Ascending aorta (tissue), 2 donors: ENCODE data around the gene CBLC. TPM values are rescaled to one million over a fixed set of nuclear protein-coding genes. Genes with fewer than 3 reads are reported as not detected.
"Not testable (repeated sequence)": the region's sequence is repeated elsewhere in the genome, so short reads cannot be mapped to it uniquely, and the experiment has no call there.

Source experiments
- DNase-seq, 2 donors: peaks; one replicate each; pipeline ENCODE4 v3.0.0-alpha.2; 2019; ENCODE audit warnings: low spot score in 2 of 2
- H3K27ac ChIP-seq, 2 donors: fragments of 200-600 bp; sonication (generic); one replicate each; pipeline ENCODE4 v1.5.1; 2016 to 2017; ENCODE audit warnings: mild to moderate bottlenecking in 1 of 2
- H3K27me3 ChIP-seq: fragments of 200-600 bp; sonication (generic); one replicate; pipeline ENCODE4 v1.5.1; 2017
- H3K36me3 ChIP-seq, 2 donors: fragments of 200-600 bp; sonication (generic); one replicate each; pipeline ENCODE4 v1.5.1; 2016
- H3K4me1 ChIP-seq, 2 donors: fragments of 200-600 bp; sonication (generic); one replicate each; pipeline ENCODE4 v1.5.1; 2016 to 2017; ENCODE audit warnings: mild to moderate bottlenecking in 1 of 2
- H3K4me3 ChIP-seq, 2 donors: fragments of 200-600 bp; sonication (generic); one replicate each; pipeline ENCODE4 v1.5.1; 2016 to 2017; ENCODE audit warnings: mild to moderate bottlenecking in 1 of 2
- H3K9me3 ChIP-seq, 2 donors: fragments of 200-600 bp; sonication (generic); one replicate each; pipeline ENCODE4 v1.5.1; 2016
- CTCF ChIP-seq, 3 experiments: fragments of 200-600 bp in 2 of 3; fragments of 450-650 bp in 1 of 3; sonication (generic) in 2 of 3; IDR thresholded peaks; one replicate each; pipeline ENCODE4 v1.5.1; 2016 to 2019; ENCODE audit warnings: antibody characterized with exemption in 3 of 3, mild to moderate bottlenecking in 1 of 3, moderate library complexity in 1 of 3
- intact Hi-C: fragments of 100-400 bp; cut with DNase I; formaldehyde crosslinking; loops from one replicate; pipeline ENCODE4 v1.15.1; 2023
- total RNA-seq: library from RNA; depleted of rRNA; stranded (reverse); fragments of >200 nt; gene quantifications from one replicate; pipeline ENCODE4 v1.1.0, GENCODE V29; 2016

The CBLC gene
- total RNA-seq, 1 donor from 2014 or later = not detected

- no peak for DNase-seq
- no peaks in the 10 kb centered on the region for H3K9me3 ChIP-seq
- intact Hi-C loops = no loop called here
- H3K27ac ChIP-seq = no peak overlapping the region
- H3K27me3 ChIP-seq = no peaks in the 10 kb centered on the region
- H3K4me1 ChIP-seq = peaks cover 2 to 4% of the 10 kb centered on the region in 2 donors
- TF ChIP-seq CTCF (IDR thresholded peaks at IDR 0.05) = no peak
- H3K4me3 ChIP-seq = no peak overlapping the region
- H3K36me3 ChIP-seq = no peaks in the 10 kb centered on the region
Observed at GRCh38 chr19:44772959-44773358, 4.7 kb upstream of the CBLC start.

GRCh38 chr19:44775676-44776240 is 1.9 kb upstream of the CBLC start:
- Histone ChIP-seq H3K27me3 (no peaks in the 10 kb centered on the region), H3K36me3 (no peaks in the 10 kb centered on the region), H3K27ac (no peak overlapping the region), H3K4me3 (no peak overlapping the region), H3K4me1 (peaks cover 0 to 5% of the 10 kb centered on the region in 2 donors), H3K9me3 (no peaks in the 10 kb centered on the region)
- intact Hi-C loops = no loop called here
- no peak for TF ChIP-seq CTCF (IDR thresholded peaks at IDR 0.05)
- DNase-seq = no peak

GRCh38 chr19:44776402-44777096 is 1.1 kb upstream of the CBLC start:
- DNase-seq = no peak
- no peaks in the 10 kb centered on the region for H3K36me3 ChIP-seq
- H3K4me1 ChIP-seq = peaks cover 0 to 5% of the 10 kb centered on the region in 2 donors
- H3K4me3 ChIP-seq = no peak overlapping the region
- intact Hi-C loops = no loop called here
- H3K27me3 ChIP-seq = no peaks in the 10 kb centered on the region
- H3K9me3 ChIP-seq = no peaks in the 10 kb centered on the region
- H3K27ac ChIP-seq = no peak overlapping the region
- TF ChIP-seq CTCF (IDR thresholded peaks at IDR 0.05) = no peak

- no peak for DNase-seq
- Histone ChIP-seq H3K4me1 (peaks cover 0 to 5% of the 10 kb centered on the region in 2 donors), H3K36me3 (no peaks in the 10 kb centered on the region), H3K27me3 (no peaks in the 10 kb centered on the region), H3K27ac (no peak overlapping the region), H3K4me3 (no peak overlapping the region), H3K9me3 (no peaks in the 10 kb centered on the region)
- TF ChIP-seq CTCF (IDR thresholded peaks at IDR 0.05) = no peak
- intact Hi-C loops = no loop called here
Observed at GRCh38 chr19:44779150-44779549, 1.5 kb downstream of the CBLC start.

DNA sequence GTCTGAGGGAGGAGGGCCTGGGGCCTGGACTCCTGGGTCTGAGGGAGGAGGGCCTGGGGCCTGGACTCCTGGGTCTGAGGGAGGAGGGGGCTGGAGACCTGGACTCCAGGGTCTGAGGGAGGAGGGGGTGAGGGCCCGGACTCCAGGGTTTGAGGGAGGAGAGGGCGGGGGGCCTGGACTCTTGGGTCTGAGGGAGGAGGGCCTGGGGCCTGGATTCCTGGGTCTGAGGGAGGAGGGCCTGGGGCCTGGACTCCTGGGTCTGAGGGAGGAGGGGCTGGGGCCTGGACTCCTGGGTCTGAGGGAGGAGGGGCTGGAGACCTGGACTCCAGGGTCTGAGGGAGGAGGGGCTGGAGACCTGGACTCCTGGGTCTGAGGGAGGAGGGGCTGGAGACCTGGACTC is 4.0 kb downstream of the CBLC start:
- DNase-seq, H3K4me3 ChIP-seq, H3K4me1 ChIP-seq, H3K36me3 ChIP-seq, intact Hi-C loops, H3K9me3 ChIP-seq, H3K27ac ChIP-seq, H3K27me3 ChIP-seq: not testable (repeated sequence)

- no peak overlapping the region for H3K4me3 ChIP-seq
- DNase-seq = no peak
- H3K4me1 ChIP-seq = peaks cover 0 to 3% of the 10 kb centered on the region in 2 donors
- no peaks in the 10 kb centered on the region for H3K9me3 ChIP-seq
- H3K27ac ChIP-seq = no peak overlapping the region
- intact Hi-C loops = no loop called here
- no peaks in the 10 kb centered on the region for H3K27me3 ChIP-seq
- H3K36me3 ChIP-seq = no peaks in the 10 kb centered on the region
- no peak for TF ChIP-seq CTCF (IDR thresholded peaks at IDR 0.05)
Observed at GRCh38 chr19:44782729-44783128, 5.0 kb downstream of the CBLC start.
